NCI-H1930 (cell line): ENCODE measurements around the gene C11orf71.

ENCODE experiments used
- DNase-seq, 2 experiments: peaks; one replicate each; lab custom pipeline; 2025; lab: John Stamatoyannopoulos, UW

The C11orf71 gene

GRCh38 chr11:114399490-114400215, 658 bp downstream of the C11orf71 start:
- DNase-seq: peak; percentile 26 to 49

- no peak for DNase-seq
Measured at GRCh38 chr11:114398303-114398920, 1.9 kb downstream of the C11orf71 start.

- DNase-seq: peak in 1 of 2 experiments; percentile 6
Measured at GRCh38 chr11:114397349-114397982, 2.8 kb downstream of the C11orf71 start.

- no peak for DNase-seq
Measured at GRCh38 chr11:114396916-114397315, 3.4 kb downstream of the C11orf71 start.

- no peak for DNase-seq
Measured at GRCh38 chr11:114395736-114396135, 4.6 kb downstream of the C11orf71 start.

GRCh38 chr11:114392735-114393667, 7.3 kb downstream of the C11orf71 start:
- no peak for DNase-seq

- DNase-seq: no peak
Measured at GRCh38 chr11:114386545-114386944, 13.8 kb downstream of the C11orf71 start.

- no peak for DNase-seq
Measured at GRCh38 chr11:114386131-114386530, 14.2 kb downstream of the C11orf71 start.

- no peak for DNase-seq
Measured at GRCh38 chr11:114384487-114384886, 15.8 kb downstream of the C11orf71 start.

- no peak for DNase-seq
Measured at GRCh38 chr11:114382509-114382908, 17.8 kb downstream of the C11orf71 start.

GRCh38 chr11:114379394-114380069, 20.8 kb downstream of the C11orf71 start:
- DNase-seq: no peak

- no peak for DNase-seq
Measured at GRCh38 chr11:114377612-114378267, 22.6 kb downstream of the C11orf71 start.

GRCh38 chr11:114375052-114375451, 25.3 kb downstream of the C11orf71 start:
- DNase-seq: no peak

GRCh38 chr11:114368918-114369680, 31.2 kb downstream of the C11orf71 start:
- DNase-seq: no peak

- no peak for DNase-seq
Measured at GRCh38 chr11:114367244-114367957, 32.9 kb downstream of the C11orf71 start.

- DNase-seq: no peak
Measured at GRCh38 chr11:114366331-114367243, 33.7 kb downstream of the C11orf71 start.

- DNase-seq: no peak
Measured at GRCh38 chr11:114362958-114363357, 37.4 kb downstream of the C11orf71 start.

GRCh38 chr11:114362326-114362725, 38.0 kb downstream of the C11orf71 start:
- DNase-seq: no peak
